ENCODE results near the gene CENPP.

The CENPP gene

GRCh38 chr9:92668746-92669526, 343.2 kb downstream of the CENPP start:
- peak overlapping the region; percentile 93 for H3K4me3 ChIP-seq (ENCODE audit: low read length)
- no peak for TF ChIP-seq CTCF (conservative IDR thresholded peaks at IDR 0.05; ENCODE audit: low read depth, low read length)
- DNase-seq (ENCODE audit: low read depth): no peak

- TF ChIP-seq CTCF (conservative IDR thresholded peaks at IDR 0.05; ENCODE audit: low read depth, low read length): no peak
- DNase-seq (ENCODE audit: low read depth): no peak
- H3K4me3 ChIP-seq (ENCODE audit: low read length): peak overlapping the region; percentile 93
Observed at GRCh38 chr9:92669527-92669889, 343.8 kb downstream of the CENPP start.

Measured in retinal pigment epithelial cell (primary cell).